Measurements from ENCODE around the gene ZNF554. TPM values are rescaled to one million over a fixed set of nuclear protein-coding genes. Genes with fewer than 3 reads are reported as not detected.

ZNF554 gene
- polyA plus RNA-seq, 1 of the 3 experiments (the other 2 are of a cell fraction) = 1.7 TPM

- no peaks in the 10 kb centered on the region for H3K36me3 ChIP-seq (replicated peaks in 1 of 2; ENCODE audit: control insufficient read depth in 1 of 2, insufficient read depth in 2 of 2, low read length in 1 of 2)
- no peaks in the 10 kb centered on the region for H3K9me3 ChIP-seq
- H3K4me2 ChIP-seq = peak within 1 kb of the TSS; percentile 72
- no peaks in the 10 kb centered on the region for H3K79me2 ChIP-seq (ENCODE audit: insufficient read depth)
- H2AFZ ChIP-seq (ENCODE audit: low read depth) = peak within 1 kb of the TSS; percentile 89
- peak within 1 kb of the TSS in 1 of 2 experiments; percentile 48; a peak in 1 of 4 replicates for H3K27ac ChIP-seq (ENCODE audit: low read depth in 2 of 2, low read length in 1 of 2)
- WGBS (ENCODE audit: low lambda C conversion rate) = 14% methylated on average over 20 of the region's 36 CpGs
- no peaks in the 10 kb centered on the region for H3F3A ChIP-seq (replicated peaks; ENCODE audit: insufficient read depth)
- ChIA-PET CTCF (interaction anchor here (0.9 to 1.3 kb wide), 4 partner anchors 8 to 84 kb away, joined by 3 to 5 read pairs (median 4); no protein-coding TSS in a partner anchor), POLR2A (no interaction called here)
- H3K27me3 ChIP-seq (ENCODE audit: insufficient read depth) = no peaks in the 10 kb centered on the region
- H3K4me3 ChIP-seq (ENCODE audit: low read depth in 2 of 2, low read length in 1 of 2) = peak within 1 kb of the TSS; percentile 66 to 73
- H4K20me1 ChIP-seq (ENCODE audit: insufficient read depth) = no peaks in the 10 kb centered on the region
- peak; percentile 99 for DNase-seq
- no peaks in the 10 kb centered on the region for H3K9me2 ChIP-seq
- no peaks in the 10 kb centered on the region; a peak in 1 of 4 replicates for H3K4me1 ChIP-seq (ENCODE audit: control insufficient read depth in 1 of 2, insufficient read depth in 2 of 2, low read depth in 1 of 2, low read length in 1 of 2)
- 0 out of 2 replicates have a peak within 1 kb of the TSS, but pooled peaks have one; percentile 1 for H3K9ac ChIP-seq
- TF ChIP-seq TAF1 (IDR thresholded peaks at IDR 0.05; ENCODE audit: borderline replicate concordance, low read depth, low read length) (peak; percentile 54), JUND (IDR thresholded peaks at IDR 0.05) (no peak), YY1 (IDR thresholded peaks at IDR 0.05; ENCODE audit: low read depth) (no peak), GABPA (IDR thresholded peaks at IDR 0.05; ENCODE audit: low read depth) (no peak), USF1 (IDR thresholded peaks at IDR 0.05; ENCODE audit: borderline replicate concordance, low read depth) (no peak), GATA2 (CRISPR knock-in tag; IDR thresholded peaks at IDR 0.05) (no peak), EP300 (IDR thresholded peaks at IDR 0.05; ENCODE audit: borderline replicate concordance in 1 of 2, low read depth in 1 of 2, low read length in 1 of 2) (no peak), TCF12 (IDR thresholded peaks at IDR 0.05) (no peak), MXI1 (IDR thresholded peaks at IDR 0.05; ENCODE audit: low read depth, low read length) (peak; percentile 58; the same call in 1 of the 2 replicates), FOSL2 (IDR thresholded peaks at IDR 0.05; ENCODE audit: borderline replicate concordance, low read depth) (no peak), MEF2A (IDR thresholded peaks at IDR 0.05; ENCODE audit: borderline replicate concordance, low read depth) (no peak), RFX5 (IDR thresholded peaks at IDR 0.05; ENCODE audit: low read length) (peak; percentile 97), USF2 (IDR thresholded peaks at IDR 0.05; ENCODE audit: borderline replicate concordance, low read depth, low read length) (no peak), RXRA (IDR thresholded peaks at IDR 0.05; ENCODE audit: borderline replicate concordance, low read depth) (no peak), NRF1 (IDR thresholded peaks at IDR 0.05; ENCODE audit: low read depth, low read length) (no peak), RAD21 (IDR thresholded peaks at IDR 0.05; ENCODE audit: low read length) (no peak), SIN3A (IDR thresholded peaks at IDR 0.05; ENCODE audit: borderline replicate concordance, low read depth, low read length) (no peak), FOXJ3 (CRISPR knock-in tag; IDR thresholded peaks at IDR 0.05) (no peak), IRF3 (IDR thresholded peaks at IDR 0.05; ENCODE audit: low read depth, low read length) (peak; percentile 84), FOXM1 (IDR thresholded peaks at IDR 0.05; ENCODE audit: low read depth) (no peak), NFIC (IDR thresholded peaks at IDR 0.05; ENCODE audit: borderline replicate concordance) (no peak), REST (IDR thresholded peaks at IDR 0.05; ENCODE audit: low read depth, low read length) (no peak), ZBTB33 (IDR thresholded peaks at IDR 0.05; ENCODE audit: borderline replicate concordance, low read depth) (no peak), CHD2 (IDR thresholded peaks at IDR 0.05; ENCODE audit: low read length, partially characterized antibody) (peak; percentile 61)
These were observed 47.6 kb downstream of the ZNF554 start, which contains the start of gene ZNF556 for GRCh38 chr19:2867025-2867991. ZNF556 (plus strand) TSS chr19:2867335; CDS start chr19:2867422, 87 bp downstream.
